C4-2B (cell line): ENCODE results near the gene DPP6.

Experiments used
- ZFX ChIP-seq: fragments of 450-650 bp; IDR thresholded peaks from 2 replicates; pipeline ENCODE4 v1.6.1; 2017
- TF ChIP-seq, protein P1 (sequence below): fragments of 450-650 bp; conservative IDR thresholded peaks from 2 replicates; pipeline ENCODE4 v1.5.1; 2017; ENCODE audit warnings: mild to moderate bottlenecking

DNA sequence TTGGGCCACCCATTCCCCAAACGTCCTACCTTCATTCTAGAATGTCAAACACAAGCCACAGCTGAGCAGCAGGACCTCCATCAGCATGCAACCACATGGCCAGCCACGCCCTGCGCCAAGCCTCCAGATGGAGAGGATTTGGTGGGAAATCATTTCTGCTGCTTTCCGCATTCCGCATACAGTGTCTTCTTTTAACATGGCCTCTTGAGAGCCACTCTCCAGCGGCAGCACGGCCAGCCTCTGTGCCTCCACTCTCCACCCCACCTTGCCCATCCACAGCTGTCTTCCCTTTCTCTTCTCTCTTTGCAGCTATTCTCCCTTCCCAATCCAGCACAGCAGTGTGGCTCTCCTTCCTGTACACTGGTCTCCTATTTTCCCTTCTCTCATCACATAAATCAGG is 561.6 kb downstream of the DPP6 start:
- TF ChIP-seq, protein P1, sequence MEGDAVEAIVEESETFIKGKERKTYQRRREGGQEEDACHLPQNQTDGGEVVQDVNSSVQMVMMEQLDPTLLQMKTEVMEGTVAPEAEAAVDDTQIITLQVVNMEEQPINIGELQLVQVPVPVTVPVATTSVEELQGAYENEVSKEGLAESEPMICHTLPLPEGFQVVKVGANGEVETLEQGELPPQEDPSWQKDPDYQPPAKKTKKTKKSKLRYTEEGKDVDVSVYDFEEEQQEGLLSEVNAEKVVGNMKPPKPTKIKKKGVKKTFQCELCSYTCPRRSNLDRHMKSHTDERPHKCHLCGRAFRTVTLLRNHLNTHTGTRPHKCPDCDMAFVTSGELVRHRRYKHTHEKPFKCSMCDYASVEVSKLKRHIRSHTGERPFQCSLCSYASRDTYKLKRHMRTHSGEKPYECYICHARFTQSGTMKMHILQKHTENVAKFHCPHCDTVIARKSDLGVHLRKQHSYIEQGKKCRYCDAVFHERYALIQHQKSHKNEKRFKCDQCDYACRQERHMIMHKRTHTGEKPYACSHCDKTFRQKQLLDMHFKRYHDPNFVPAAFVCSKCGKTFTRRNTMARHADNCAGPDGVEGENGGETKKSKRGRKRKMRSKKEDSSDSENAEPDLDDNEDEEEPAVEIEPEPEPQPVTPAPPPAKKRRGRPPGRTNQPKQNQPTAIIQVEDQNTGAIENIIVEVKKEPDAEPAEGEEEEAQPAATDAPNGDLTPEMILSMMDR: no peak
- no peak for TF ChIP-seq ZFX
